Stimulated activated CD8-positive, alpha-beta memory T cell treated with anti-CD3 and anti-CD28 coated beads, Interleukin-12 subunit alpha, Interleukin-12 subunit beta, amount 100 ng/mL, for 24 hours (primary cell): ENCODE data around the gene INO80C.
"Not testable (repeated sequence)": the region's sequence is repeated elsewhere in the genome, so short reads cannot be mapped to it uniquely, and the experiment has no call there.

Experiments used
- DNase-seq: peaks from one replicate; pipeline ENCODE4 v3.0.0-alpha.2; 2020; ENCODE audit errors: extremely low read depth

Gene INO80C

GRCh38 chr18:35460736-35461161 is 37.0 kb downstream of the INO80C start:
- DNase-seq = no peak

- no peak for DNase-seq
Observed at GRCh38 chr18:35459997-35460396, 37.8 kb downstream of the INO80C start.

GRCh38 chr18:35458677-35459441 is 38.9 kb downstream of the INO80C start:
- DNase-seq = no peak

- no peak for DNase-seq
Observed at GRCh38 chr18:35458271-35458670, 39.5 kb downstream of the INO80C start.

GRCh38 chr18:35457140-35457704 is 40.5 kb downstream of the INO80C start:
- no peak for DNase-seq

GRCh38 chr18:35455926-35456763 is 41.6 kb downstream of the INO80C start:
- no peak for DNase-seq

GRCh38 chr18:35454803-35455202 is 43.0 kb downstream of the INO80C start:
- no peak for DNase-seq

DNA sequence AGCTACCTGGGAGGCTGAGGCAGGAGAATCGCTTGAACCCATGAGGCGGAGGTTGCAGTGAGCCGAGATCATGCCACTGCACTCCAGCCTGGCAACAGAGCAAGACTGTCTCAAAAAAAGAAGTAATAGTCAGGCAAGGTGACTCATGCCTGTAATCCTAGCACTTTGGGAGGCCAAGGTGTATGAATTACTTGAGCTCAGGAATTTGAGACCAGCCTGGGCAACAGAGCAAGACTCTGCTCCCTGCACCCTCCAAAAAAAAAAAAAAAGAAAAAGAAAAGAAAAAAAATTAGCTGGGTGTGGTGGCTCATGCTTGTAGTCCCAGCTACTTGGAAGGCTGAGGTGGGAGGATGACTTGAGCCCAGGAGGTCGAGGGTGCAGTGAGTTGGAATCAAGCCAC is 44.7 kb downstream of the INO80C start:
- not testable (repeated sequence) for DNase-seq

DNA sequence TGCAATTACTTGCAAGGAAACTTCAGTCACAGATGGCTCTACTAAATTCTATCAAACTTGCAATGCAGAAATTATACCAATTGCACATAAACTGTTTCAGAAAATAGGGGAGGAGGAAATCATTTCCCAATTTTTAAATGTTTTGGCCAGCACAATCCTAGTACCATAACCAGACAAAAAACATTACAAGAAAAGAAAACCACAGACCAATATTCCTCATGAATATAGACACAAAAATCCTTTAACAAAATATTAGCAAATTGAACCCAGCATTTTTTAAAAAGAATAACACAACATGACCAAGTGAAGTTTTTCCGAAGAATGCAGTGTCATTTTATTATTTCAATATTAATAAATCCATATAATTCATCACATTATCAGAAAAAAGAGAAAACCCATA is 45.8 kb downstream of the INO80C start:
- no peak for DNase-seq

DNA sequence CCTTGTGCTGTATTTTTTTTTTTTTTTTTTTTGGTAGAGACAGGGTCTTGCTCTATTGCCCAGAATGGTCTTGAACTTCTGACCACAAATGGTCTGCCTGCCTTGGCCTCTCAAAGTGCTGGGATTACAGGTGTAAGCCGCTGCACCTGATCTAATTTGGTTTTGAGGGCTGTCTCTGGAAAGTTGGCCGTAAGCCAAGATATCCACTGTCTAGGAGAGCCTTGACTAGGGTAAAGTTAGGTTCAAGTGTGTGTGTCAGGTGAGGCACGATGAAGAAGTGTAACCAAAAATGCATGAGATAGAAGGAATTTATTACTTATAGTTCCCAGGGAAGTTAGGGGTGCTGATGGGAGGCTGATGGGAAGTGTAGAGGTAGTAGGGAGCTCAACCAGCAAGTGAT is 46.7 kb downstream of the INO80C start:
- no peak for DNase-seq

GRCh38 chr18:35444636-35445035 is 53.1 kb downstream of the INO80C start:
- no peak for DNase-seq

GRCh38 chr18:35443847-35444246 is 53.9 kb downstream of the INO80C start:
- no peak for DNase-seq

DNA sequence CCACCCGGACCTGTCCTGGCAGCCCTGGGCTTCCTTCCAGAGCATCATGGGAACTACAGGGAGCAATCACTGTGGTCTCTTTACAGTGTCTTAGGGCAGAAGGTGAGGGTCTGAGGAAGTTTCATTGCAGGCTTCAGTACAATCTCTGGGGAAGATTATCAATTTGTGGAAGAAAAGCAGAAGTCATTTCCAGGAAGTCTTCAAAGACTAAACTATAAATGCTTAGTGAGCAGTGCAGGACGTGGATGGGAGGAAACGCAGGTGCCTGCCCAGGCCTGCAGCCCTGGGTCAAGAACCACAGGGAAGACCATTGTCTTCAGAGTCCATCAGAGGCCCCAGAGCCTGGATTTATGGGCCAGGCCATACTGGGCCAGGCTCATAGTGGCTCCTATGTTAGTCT is 54.3 kb downstream of the INO80C start:
- DNase-seq = no peak

DNA sequence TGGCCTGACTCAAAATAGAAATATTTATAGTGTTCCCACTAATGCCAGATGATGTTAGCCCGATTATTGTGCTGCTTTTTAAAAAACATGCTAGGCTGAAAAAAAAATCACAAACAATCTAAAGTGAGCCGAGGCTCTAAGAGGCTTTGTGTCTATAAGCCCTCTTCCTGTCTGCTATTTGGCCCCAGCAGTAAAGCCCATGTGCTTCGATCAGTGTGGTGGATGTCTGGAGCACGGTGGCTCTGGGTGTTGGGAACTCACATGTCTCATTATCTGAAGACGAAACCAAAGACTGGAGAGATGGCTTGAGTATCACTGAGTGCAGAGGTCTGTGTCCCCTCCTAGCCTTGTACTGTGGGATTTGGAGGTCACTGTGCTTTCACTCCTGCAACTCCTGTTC is 55.1 kb downstream of the INO80C start:
- no peak for DNase-seq

GRCh38 chr18:35441857-35442595 is 55.7 kb downstream of the INO80C start:
- no peak for DNase-seq

DNA sequence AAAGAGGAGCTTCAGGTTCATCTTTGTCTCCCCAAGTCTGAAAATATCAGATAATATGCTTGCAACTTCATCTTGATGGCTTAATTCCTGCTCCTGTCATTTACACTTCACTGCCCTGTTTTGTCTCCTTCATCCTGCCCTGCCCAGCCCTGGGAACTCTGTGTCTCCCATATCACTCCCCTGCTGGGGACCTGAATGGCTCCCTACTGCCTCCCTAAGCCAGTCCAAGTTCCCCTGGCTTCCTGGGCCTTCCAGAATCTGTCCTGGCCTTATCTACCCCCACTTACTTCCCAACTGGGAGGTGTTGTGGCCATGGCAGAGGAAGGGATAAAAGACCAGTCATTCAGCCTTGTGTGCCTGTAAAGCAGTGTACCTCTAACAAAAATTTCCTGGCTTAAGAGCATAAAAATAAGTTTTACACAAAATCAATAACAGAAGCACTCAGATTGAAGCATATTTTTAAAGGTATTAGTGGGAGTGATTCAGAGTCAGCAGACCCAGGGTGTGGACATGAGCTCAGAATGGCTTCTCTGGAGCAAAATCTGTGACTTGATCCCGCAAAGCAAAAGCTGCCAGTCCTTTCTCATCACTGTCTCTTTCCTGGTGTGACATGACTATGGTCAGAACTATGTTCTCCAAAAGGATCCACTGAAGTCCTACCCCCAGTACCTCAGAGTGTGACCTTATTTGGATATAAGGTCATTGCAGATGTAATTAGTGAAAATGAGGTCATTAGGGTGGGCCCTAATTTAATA is 59.1 kb downstream of the INO80C start:
- no peak for DNase-seq

- no peak for DNase-seq
Observed at GRCh38 chr18:35437836-35438235, 59.9 kb downstream of the INO80C start.

- no peak for DNase-seq
Observed at GRCh38 chr18:35436076-35436649, 61.6 kb downstream of the INO80C start.

GRCh38 chr18:35435401-35435800 is 62.4 kb downstream of the INO80C start:
- DNase-seq = no peak

GRCh38 chr18:35432565-35433001 is 65.2 kb downstream of the INO80C start:
- no peak for DNase-seq

DNA sequence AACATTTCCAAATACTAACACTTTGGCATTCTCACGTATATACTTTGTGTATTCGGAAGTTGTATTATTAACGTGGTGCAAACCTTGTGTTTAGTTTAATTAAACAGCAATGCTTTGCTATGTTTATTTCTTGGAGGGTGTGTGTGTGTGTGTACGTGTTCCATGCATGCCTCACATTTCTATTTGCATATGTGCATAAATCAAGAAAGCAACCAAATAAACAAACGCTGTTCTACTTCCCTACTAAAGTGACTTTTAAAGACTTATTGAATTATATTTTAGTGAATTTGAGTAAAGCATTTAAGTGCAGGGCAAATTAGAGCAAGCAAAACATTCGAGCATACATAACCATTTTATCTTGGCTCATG is 66.4 kb downstream of the INO80C start:
- no peak for DNase-seq
